Adrenal gland (tissue), 12 donors: Measurements from ENCODE around the gene DUSP8. TPM values are rescaled to one million over a fixed set of nuclear protein-coding genes. Genes with fewer than 3 reads are reported as not detected.
"Not testable (repeated sequence)": the region's sequence is repeated elsewhere in the genome, so short reads cannot be mapped to it uniquely, and the experiment has no call there.

Experiments used
- DNase-seq, 7 donors: peaks; one replicate each; pipeline ENCODE4 v3.0.0-alpha.2; 2019 to 2020
- H3K27ac ChIP-seq, 5 donors: fragments of 200-600 bp; sonication (generic) in 4 of 5; 1 replicate in 3 of 5; 2 replicates in 2 of 5; pipeline versions ENCODE4 v1.5.1 to v1.8.0; 2016 to 2020; ENCODE audit warnings: mild to moderate bottlenecking in 1 of 5
- H3K27me3 ChIP-seq: fragments of 200-600 bp; 2 replicates; pipeline ENCODE4 v1.8.0; 2021
- H3K36me3 ChIP-seq, 2 donors: fragments of 200-600 bp; replicated peaks in 1 of 2; 1 replicate in 1 of 2; 2 replicates in 1 of 2; pipeline versions ENCODE4 v1.5.1 to v1.8.0; 2018 to 2022
- H3K4me1 ChIP-seq, 2 donors: fragments of 200-600 bp; replicated peaks in 1 of 2; 1 replicate in 1 of 2; 2 replicates in 1 of 2; pipeline versions ENCODE4 v1.5.1 to v1.8.0; 2018 to 2021
- H3K4me3 ChIP-seq, 4 donors: fragments of 200-600 bp; sonication (generic) in 3 of 4; one replicate each; pipeline ENCODE4 v1.5.1; 2016 to 2018
- H3K9me3 ChIP-seq, 3 donors: fragments of 200-600 bp; sonication (generic) in 1 of 3; replicated peaks in 1 of 3; 1 replicate in 2 of 3; 2 replicates in 1 of 3; pipeline versions ENCODE4 v1.5.1 to v1.8.0; 2016 to 2021
- POLR2A ChIP-seq, 2 donors: fragments of 450-650 bp; IDR thresholded peaks; one replicate each; pipeline ENCODE4 v1.6.1; 2017; ENCODE audit warnings: antibody characterized with exemption in 2 of 2, mild to moderate bottlenecking in 2 of 2, moderate library complexity in 1 of 2
- WGBS, 4 donors: extraction: QIAGEN DNeasy Blood & Tissue Kit in 2 of 4; methylation state at CpG; one replicate each; pipeline versions ENCODE4 v1.1.5 to v1.1.7; 2013 to 2017; 5-methylcytosine and 5-hydroxymethylcytosine counted together
- intact Hi-C, 2 donors: fragments of 100-400 bp; cut with DNase I; formaldehyde crosslinking; loops; one replicate each; pipeline versions ENCODE4 v1.14.1 to v1.15.0; 2022 to 2023
- polyA plus RNA-seq, 3 donors: library from polyadenylated mRNA; stranded (reverse); fragments of 200-250 nt in 2 of 3; fragments of 350-450 nt in 1 of 3; fragmentation: Illumina TruSeq in 1 of 3; extraction: RNeasy Lipid Tissue Mini Kit (QIAGEN cat#74804) in 1 of 3; gene quantifications; one replicate each; pipeline ENCODE4 v1.2.3, GENCODE V29; 2013 to 2014
- total RNA-seq, 9 donors: library from RNA; depleted of rRNA in 4 of 9; stranded (reverse); fragments of >200 nt in 4 of 9; fragments of 120-200 nt in 1 of 9; fragmentation: NEBNext Ultra II Directional in 1 of 9; extraction: Animal tissue kit (Norgen Biotek cat#: 25700) in 1 of 9; gene quantifications; one replicate each; pipeline versions ENCODE4 v1.1.0 to v1.2.4, GENCODE V29; 2013 to 2023
- TF ChIP-seq, protein P1 (sequence below), 6 experiments: fragments of 450-650 bp in 4 of 6; fragments of 200-600 bp in 2 of 6; sonication (generic) in 1 of 6; IDR thresholded peaks; 1 replicate in 5 of 6; 2 replicates in 1 of 6; pipeline versions ENCODE4 v1.5.1 to v1.8.0; 2016 to 2021; ENCODE audit warnings: antibody characterized with exemption in 6 of 6, mild to moderate bottlenecking in 2 of 6, moderate library complexity in 1 of 6
- donor health status: healthy with polysubstance abuse.
- donor health status: Bipolar disorder and iron deficiency.
- donor health status: DM: yes; HTN: yes; CAD: no.
- donor health status: DM: no; HTN: no; CAD: no.
- donor health status: DM: no; HTN: no; CAD: no.
- donor health status: DM: yes; HTN: yes; CAD: no.

DUSP8 gene
- total and polyA plus RNA-seq, 12 donors = 0.22 to 6.3 (median 2.0) TPM

DNA sequence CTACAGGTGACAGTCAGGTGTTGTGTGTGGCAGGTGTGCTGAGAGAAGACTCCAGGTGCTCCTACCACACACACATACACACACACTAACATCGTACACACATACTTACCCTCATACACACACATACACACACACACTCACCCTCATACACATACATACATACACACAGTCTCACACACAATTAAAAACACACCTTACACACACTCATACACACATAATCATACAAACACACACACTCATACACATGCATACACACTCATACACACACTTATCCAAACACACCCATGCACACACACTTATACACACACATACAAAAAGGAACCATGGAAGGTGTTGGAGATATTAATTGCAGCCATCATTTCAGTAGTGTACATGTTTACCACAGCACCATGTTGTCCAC lies 31.6 kb upstream of the DUSP8 start:
- no peaks in the 10 kb centered on the region for H3K36me3 ChIP-seq
- no peaks in the 10 kb centered on the region for H3K9me3 ChIP-seq
- H3K27me3 ChIP-seq = no peaks in the 10 kb centered on the region
- WGBS, 4 donors = 58 to 90% (median 68%) methylated on average over 1 of the region's 1 CpG
- H3K4me1 ChIP-seq = no peaks in the 10 kb centered on the region
- intact Hi-C loops = no loop called here
- TF ChIP-seq, protein P1, sequence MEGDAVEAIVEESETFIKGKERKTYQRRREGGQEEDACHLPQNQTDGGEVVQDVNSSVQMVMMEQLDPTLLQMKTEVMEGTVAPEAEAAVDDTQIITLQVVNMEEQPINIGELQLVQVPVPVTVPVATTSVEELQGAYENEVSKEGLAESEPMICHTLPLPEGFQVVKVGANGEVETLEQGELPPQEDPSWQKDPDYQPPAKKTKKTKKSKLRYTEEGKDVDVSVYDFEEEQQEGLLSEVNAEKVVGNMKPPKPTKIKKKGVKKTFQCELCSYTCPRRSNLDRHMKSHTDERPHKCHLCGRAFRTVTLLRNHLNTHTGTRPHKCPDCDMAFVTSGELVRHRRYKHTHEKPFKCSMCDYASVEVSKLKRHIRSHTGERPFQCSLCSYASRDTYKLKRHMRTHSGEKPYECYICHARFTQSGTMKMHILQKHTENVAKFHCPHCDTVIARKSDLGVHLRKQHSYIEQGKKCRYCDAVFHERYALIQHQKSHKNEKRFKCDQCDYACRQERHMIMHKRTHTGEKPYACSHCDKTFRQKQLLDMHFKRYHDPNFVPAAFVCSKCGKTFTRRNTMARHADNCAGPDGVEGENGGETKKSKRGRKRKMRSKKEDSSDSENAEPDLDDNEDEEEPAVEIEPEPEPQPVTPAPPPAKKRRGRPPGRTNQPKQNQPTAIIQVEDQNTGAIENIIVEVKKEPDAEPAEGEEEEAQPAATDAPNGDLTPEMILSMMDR (IDR thresholded peaks at IDR 0.05) = no peak
- no peak for TF ChIP-seq POLR2A (IDR thresholded peaks at IDR 0.05)
- no peak for DNase-seq
- no peak overlapping the region for H3K27ac ChIP-seq
- no peak overlapping the region for H3K4me3 ChIP-seq

DNA sequence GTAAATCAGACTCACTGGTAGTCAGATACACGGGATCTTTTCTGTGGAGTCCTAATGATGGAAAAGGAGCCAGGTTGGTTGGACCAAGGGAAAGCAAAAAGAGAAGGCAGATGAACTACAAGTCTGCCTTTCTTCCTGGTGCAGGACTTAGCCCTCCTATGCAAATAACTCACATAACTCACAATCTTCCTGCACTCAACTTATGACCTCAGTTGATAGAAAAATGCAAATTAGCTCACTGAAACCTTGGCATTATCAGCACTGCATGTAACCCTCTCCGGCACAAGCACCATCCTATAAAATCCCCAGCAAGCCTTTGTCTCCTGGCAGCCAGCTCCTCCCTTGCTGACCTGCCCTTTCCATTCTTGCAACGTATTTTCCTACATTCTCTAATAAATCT lies 29.6 kb upstream of the DUSP8 start:
- H3K36me3 ChIP-seq, H3K4me1 ChIP-seq, DNase-seq, H3K4me3 ChIP-seq, H3K27me3 ChIP-seq, H3K9me3 ChIP-seq, intact Hi-C loops, H3K27ac ChIP-seq: not testable (repeated sequence)
- 34 to 68% (median 51%) methylated on average over 3 of the region's 3 CpGs for WGBS, 4 donors

DNA sequence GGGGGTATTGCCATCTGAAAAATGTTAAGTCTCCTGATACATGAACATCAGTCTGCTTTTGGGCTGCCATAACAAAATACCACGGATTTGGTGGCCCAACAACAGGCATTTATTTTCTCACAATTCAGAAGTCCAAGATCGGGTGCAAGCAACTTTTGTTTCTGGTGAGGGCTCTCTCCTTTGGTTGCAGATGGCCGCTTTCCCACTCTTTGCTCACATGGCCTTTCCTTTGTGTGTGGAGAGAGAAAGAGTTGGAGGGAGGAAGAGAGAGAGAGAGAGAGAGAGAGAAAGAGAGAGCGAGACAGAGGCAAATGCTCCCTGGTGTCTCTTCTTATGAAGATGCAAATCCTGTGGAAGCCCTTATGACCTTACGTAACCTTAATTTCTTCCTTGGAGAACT lies 28.6 kb upstream of the DUSP8 start:
- 73 to 78% (median 76%) methylated on average over 5 of the region's 5 CpGs for WGBS, 4 donors
- Histone ChIP-seq H3K4me3 (no peak overlapping the region), H3K27ac (no peak overlapping the region), H3K9me3 (no peaks in the 10 kb centered on the region), H3K4me1 (no peaks in the 10 kb centered on the region), H3K36me3 (no peaks in the 10 kb centered on the region), H3K27me3 (peaks cover 12% of the 10 kb centered on the region)
- TF ChIP-seq, protein P1 (IDR thresholded peaks at IDR 0.05) = no peak
- TF ChIP-seq POLR2A (IDR thresholded peaks at IDR 0.05) = no peak
- intact Hi-C loops = no loop called here
- DNase-seq = no peak

DNA sequence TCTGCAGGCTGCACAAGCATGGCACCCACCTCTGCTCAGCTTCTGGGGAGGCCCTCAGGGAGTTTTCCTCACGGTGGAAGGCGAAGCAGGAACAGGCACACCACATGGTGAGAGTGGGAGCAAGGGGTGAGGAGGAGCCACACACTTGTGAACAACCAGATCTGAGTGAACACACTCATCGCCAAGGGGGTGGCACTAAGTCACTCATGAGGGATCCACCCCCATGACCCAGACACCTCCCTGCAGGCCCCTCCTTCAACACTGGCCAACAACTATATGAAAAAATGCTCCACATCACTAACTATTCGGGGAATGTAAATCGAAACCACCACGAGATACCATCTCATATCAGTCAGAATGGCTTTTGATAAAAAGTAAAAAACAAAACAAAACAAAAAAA lies 26.7 kb upstream of the DUSP8 start:
- Histone ChIP-seq H3K9me3 (no peaks in the 10 kb centered on the region), H3K4me3 (no peak overlapping the region), H3K27ac (no peak overlapping the region), H3K36me3 (no peaks in the 10 kb centered on the region), H3K4me1 (no peaks in the 10 kb centered on the region), H3K27me3 (peaks cover 17% of the 10 kb centered on the region)
- TF ChIP-seq POLR2A (IDR thresholded peaks at IDR 0.05) = no peak
- TF ChIP-seq, protein P1 (IDR thresholded peaks at IDR 0.05) = no peak
- intact Hi-C loops = no loop called here
- WGBS, 4 donors = 53 to 68% (median 66%) methylated on average over 4 to 6 of the region's 6 CpGs
- no peak for DNase-seq

DNA sequence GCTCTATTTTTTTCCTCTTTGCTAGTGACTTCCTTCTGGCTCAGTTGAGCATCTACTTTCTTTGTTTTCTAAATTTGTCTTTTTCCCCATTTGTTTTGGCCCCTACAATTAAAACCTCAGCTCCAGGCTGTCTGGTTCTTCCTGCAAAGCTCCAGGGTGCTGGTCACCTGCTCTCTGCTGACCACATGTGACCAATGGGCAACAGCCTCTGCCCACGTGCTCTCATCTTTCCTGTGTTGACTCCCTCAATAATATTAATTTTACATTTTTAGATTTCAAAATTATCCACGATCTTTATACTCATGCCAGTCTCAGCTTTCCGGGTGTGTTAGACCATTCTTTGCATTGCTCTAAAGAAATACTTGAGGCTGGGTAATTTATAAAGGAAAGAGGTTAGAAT lies 26.3 kb upstream of the DUSP8 start:
- peaks cover 17% of the 10 kb centered on the region for H3K27me3 ChIP-seq
- H3K4me1 ChIP-seq, DNase-seq, H3K9me3 ChIP-seq, H3K27ac ChIP-seq, H3K36me3 ChIP-seq, intact Hi-C loops, H3K4me3 ChIP-seq: not testable (repeated sequence)
- 62 to 73% (median 73%) methylated on average over 3 of the region's 3 CpGs for WGBS, 4 donors
